ENCODE measurements around the gene SYPL2. TPM values are rescaled to one million over a fixed set of nuclear protein-coding genes. Genes with fewer than 3 reads are reported as not detected.
A peak's percentile ranks its signal among the peaks of the same experiment; 100 is the strongest.

Gene SYPL2
- total RNA-seq, 2 experiments from 2014 or later, result not detected

DNA sequence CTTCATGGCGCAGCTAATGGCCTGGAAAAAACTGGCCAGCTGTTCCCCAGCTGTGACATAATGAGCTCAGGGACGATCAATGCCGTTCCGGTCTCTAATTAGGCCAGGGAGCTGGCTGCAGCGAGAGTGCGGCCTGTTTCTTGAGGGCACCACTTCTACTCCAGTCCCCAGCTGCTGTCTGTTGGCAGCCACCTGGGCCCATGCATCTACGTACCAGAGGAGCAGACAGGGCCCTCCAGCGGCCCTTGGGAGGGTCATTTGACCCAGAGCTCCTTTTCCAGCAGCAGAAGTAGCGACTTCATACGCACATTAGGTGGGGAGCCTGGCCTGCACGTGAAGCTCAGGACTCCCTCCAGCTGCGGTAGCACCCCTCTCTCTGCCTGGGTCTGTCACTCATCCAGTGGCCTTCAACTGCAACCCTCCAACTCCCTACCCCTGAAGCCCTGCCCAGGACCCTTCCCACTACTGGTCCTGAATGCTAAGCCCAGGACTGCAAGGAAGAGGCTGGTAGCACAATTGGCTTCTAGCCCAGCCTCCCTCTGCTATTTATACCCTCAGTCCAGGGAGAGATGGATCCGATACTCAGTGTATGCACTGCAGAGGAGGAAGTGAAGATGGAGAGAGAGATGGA lies 64.2 kb downstream of the SYPL2 start:
- no peak overlapping the region for H3K4me3 Mint-ChIP-seq
- peaks cover 23% of the 10 kb centered on the region for H3K4me1 Mint-ChIP-seq (ENCODE audit: low read depth)
- peak overlapping the region; percentile 23 for H3K27ac Mint-ChIP-seq
- ChIA-PET POLR2A (interaction anchor here (1.0 to 3.4 kb wide), 6 partner anchors 8 to 46 kb away, joined by 3 to 24 read pairs (median 5); partner anchors contain the start of genes ATXN7L2 and CYB561D1), CTCF (interaction anchor here (1.5 to 21.7 kb wide), 6 partner anchors 8 to 454 kb away, joined by 3 to 1390 read pairs (median 16); partner anchors contain the start of genes AHCYL1, AMIGO1, ATXN7L2 and CYB561D1)
- H3K27me3 Mint-ChIP-seq, result no peaks in the 10 kb centered on the region
- ATAC-seq (no peak), DNase-seq (no peak)
- H3K9me3 Mint-ChIP-seq, result no peaks in the 10 kb centered on the region
- TF ChIP-seq, protein P1, sequence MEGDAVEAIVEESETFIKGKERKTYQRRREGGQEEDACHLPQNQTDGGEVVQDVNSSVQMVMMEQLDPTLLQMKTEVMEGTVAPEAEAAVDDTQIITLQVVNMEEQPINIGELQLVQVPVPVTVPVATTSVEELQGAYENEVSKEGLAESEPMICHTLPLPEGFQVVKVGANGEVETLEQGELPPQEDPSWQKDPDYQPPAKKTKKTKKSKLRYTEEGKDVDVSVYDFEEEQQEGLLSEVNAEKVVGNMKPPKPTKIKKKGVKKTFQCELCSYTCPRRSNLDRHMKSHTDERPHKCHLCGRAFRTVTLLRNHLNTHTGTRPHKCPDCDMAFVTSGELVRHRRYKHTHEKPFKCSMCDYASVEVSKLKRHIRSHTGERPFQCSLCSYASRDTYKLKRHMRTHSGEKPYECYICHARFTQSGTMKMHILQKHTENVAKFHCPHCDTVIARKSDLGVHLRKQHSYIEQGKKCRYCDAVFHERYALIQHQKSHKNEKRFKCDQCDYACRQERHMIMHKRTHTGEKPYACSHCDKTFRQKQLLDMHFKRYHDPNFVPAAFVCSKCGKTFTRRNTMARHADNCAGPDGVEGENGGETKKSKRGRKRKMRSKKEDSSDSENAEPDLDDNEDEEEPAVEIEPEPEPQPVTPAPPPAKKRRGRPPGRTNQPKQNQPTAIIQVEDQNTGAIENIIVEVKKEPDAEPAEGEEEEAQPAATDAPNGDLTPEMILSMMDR (IDR thresholded peaks at IDR 0.05), result no peak
- intact Hi-C loops (cut with micrococcal nuclease), result loop anchor here (5.0 to 10.0 kb wide), 3 partner anchors 106 to 268 kb away; partner anchors contain the start of gene PSMA5
- H3K36me3 Mint-ChIP-seq (ENCODE audit: low read depth), result no peaks in the 10 kb centered on the region

DNA sequence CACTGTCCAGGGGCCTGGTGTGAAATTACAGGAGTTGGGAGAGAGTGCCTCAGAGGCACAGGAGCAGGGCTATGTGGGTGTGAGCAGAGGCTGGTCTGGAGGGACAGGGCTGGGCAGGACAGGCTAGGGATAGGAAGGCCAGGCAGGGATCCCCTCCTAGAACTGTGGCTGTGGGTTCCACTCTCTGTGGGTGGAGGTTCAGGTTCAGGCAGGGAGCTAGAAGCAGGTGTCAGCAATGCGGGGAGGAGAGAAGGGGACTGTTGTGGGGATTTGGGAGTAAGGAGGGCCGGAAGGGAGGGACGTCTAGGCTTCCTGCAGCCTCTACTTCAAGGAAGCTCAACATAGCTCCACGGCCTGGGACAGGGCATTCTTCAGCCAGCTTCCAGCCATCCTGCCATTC lies 65.0 kb downstream of the SYPL2 start:
- ATAC-seq, result no peak
- no peak overlapping the region for H3K27ac Mint-ChIP-seq
- no peaks in the 10 kb centered on the region for H3K9me3 Mint-ChIP-seq
- no peaks in the 10 kb centered on the region for H3K36me3 Mint-ChIP-seq (ENCODE audit: low read depth)
- intact Hi-C loops (cut with micrococcal nuclease), result loop anchor here (5.0 to 10.0 kb wide), 3 partner anchors 107 to 269 kb away; partner anchors contain the start of gene PSMA5
- ChIA-PET POLR2A (interaction anchor here (0.7 to 3.4 kb wide), 10 partner anchors 11 to 133 kb away, joined by 3 to 24 read pairs (median 12); partner anchors contain the start of genes ATXN7L2, CYB561D1 and PSMA5), CTCF (interaction anchor here (0.8 to 21.7 kb wide), 44 partner anchors 8 to 453 kb away, joined by 3 to 1390 read pairs (median 5); partner anchors contain the start of genes AHCYL1, AMIGO1, AMPD2 and ATXN7L2)
- DNase-seq, result no peak
- TF ChIP-seq, protein P1 (IDR thresholded peaks at IDR 0.05), result no peak
- H3K4me1 Mint-ChIP-seq (ENCODE audit: low read depth), result peaks cover 23% of the 10 kb centered on the region
- H3K27me3 Mint-ChIP-seq, result no peaks in the 10 kb centered on the region
- H3K4me3 Mint-ChIP-seq, result no peak overlapping the region

Other genes with a start within 250 kb of the SYPL2 start
- gene CELSR2, start 217.0 kb upstream of the SYPL2 start, total RNA-seq, result 1 to 10 TPM; 2.7 to 3.1 TPM
- 10 to 100 TPM; 12.9 to 14.0 TPM for gene PSRC1, start 183.4 kb upstream of the SYPL2 start, total RNA-seq
- not detected for gene MYBPHL, start 159.5 kb upstream of the SYPL2 start, total RNA-seq
- 1 to 10 TPM; 2.5 to 3.2 TPM for gene SORT1, start 68.6 kb upstream of the SYPL2 start, total RNA-seq
- 100 to 1,000 TPM; 192 to 210 TPM for gene PSMA5, start 40.1 kb upstream of the SYPL2 start, total RNA-seq
- gene ATXN7L2, start 17.4 kb downstream of the SYPL2 start, total RNA-seq, result 10 to 100 TPM; 11.2 to 13.7 TPM
- 1 to 10 TPM; 7.0 to 9.5 TPM for gene CYB561D1, start 27.5 kb downstream of the SYPL2 start, total RNA-seq
- gene AMIGO1, start 43.2 kb downstream of the SYPL2 start, total RNA-seq, result 1 to 10 TPM; 1.3 to 1.7 TPM
- under 1 TPM in 1 of 2 experiments, not detected in 1; 0.22 TPM for gene GPR61, start 73.3 kb downstream of the SYPL2 start, total RNA-seq
- gene GNAI3, start 82.1 kb downstream of the SYPL2 start, total RNA-seq, result 1 to 10 TPM; 7.5 to 7.7 TPM
- gene GNAT2, start 153.1 kb downstream of the SYPL2 start, total RNA-seq, result under 1 TPM; 0.81 to 0.88 TPM
- 100 to 1,000 TPM; 107 to 119 TPM for gene AMPD2, start 153.3 kb downstream of the SYPL2 start, total RNA-seq
- gene GSTM4, start 189.6 kb downstream of the SYPL2 start, total RNA-seq, result 10 to 100 TPM in 1 of 2 experiments, 1 to 10 TPM in 1; 8.3 to 10.5 TPM
- 10 to 100 TPM; 13.6 to 16.2 TPM for gene GSTM2, start 201.5 kb downstream of the SYPL2 start, total RNA-seq
- 10 to 100 TPM; 47.9 to 49.6 TPM for gene GSTM1, start 221.3 kb downstream of the SYPL2 start, total RNA-seq
- gene GSTM5, start 245.7 kb downstream of the SYPL2 start, total RNA-seq, result under 1 TPM; 0.49 to 0.50 TPM